ENCODE measurements around the gene APLNR. TPM values are rescaled to one million over a fixed set of nuclear protein-coding genes. Genes with fewer than 3 reads are reported as not detected.
A peak's percentile ranks its signal among the peaks of the same experiment; 100 is the strongest.

Gene APLNR
- total RNA-seq, 2 donors from 2014 or later: 3.5 to 3.6 TPM

GRCh38 chr11:57255618-57256017 lies 18.6 kb upstream of the APLNR start:
- DNase-seq (no peak), ATAC-seq (no peak)
- intact Hi-C loops (cut with DNase I, micrococcal nuclease): loop anchor here in 1 of 2 donors (10.0 kb wide), 1 partner anchor 411 kb away; no protein-coding TSS in a partner anchor

GRCh38 chr11:57254631-57255030 lies 17.6 kb upstream of the APLNR start:
- ATAC-seq (no peak), DNase-seq (no peak)
- intact Hi-C loops (cut with DNase I, micrococcal nuclease): loop anchor here (5.0 to 10.0 kb wide), 2 partner anchors 122 to 410 kb away; no protein-coding TSS in a partner anchor

GRCh38 chr11:57251491-57252104 lies 14.5 kb upstream of the APLNR start:
- DNase-seq: no peak

GRCh38 chr11:57251037-57251436 lies 14.0 kb upstream of the APLNR start:
- intact Hi-C loops (cut with DNase I, micrococcal nuclease): loop anchor here (5.0 to 10.0 kb wide), 2 partner anchors 119 to 406 kb away; no protein-coding TSS in a partner anchor
- no peak for ATAC-seq
- no peak for DNase-seq

More at GRCh38 chr11:57251491-57252104, 14.5 kb upstream of the APLNR start:
- intact Hi-C loops (cut with DNase I, micrococcal nuclease): loop anchor here (5.0 to 10.0 kb wide), 2 partner anchors 119 to 407 kb away; no protein-coding TSS in a partner anchor
- no peak for ATAC-seq

- ATAC-seq: peak; percentile 87
Observed at GRCh38 chr11:57249384-57250319, 12.6 kb upstream of the APLNR start.

GRCh38 chr11:57248780-57249383 lies 11.8 kb upstream of the APLNR start:
- peak; percentile 54 to 67 for DNase-seq
- intact Hi-C loops (cut with DNase I, micrococcal nuclease): loop anchor here in 1 of 2 donors (2.0 to 5.0 kb wide), 2 partner anchors 132 to 408 kb away; no protein-coding TSS in a partner anchor
- ATAC-seq: peak; percentile 91

More at GRCh38 chr11:57249384-57250319, 12.6 kb upstream of the APLNR start:
- intact Hi-C loops (cut with DNase I, micrococcal nuclease): loop anchor here (2.0 to 10.0 kb wide), 4 partner anchors 117 to 409 kb away; no protein-coding TSS in a partner anchor
- peak; percentile 40 to 82 for DNase-seq

- intact Hi-C loops (cut with DNase I, micrococcal nuclease): loop anchor here in 1 of 2 donors (5.0 kb wide), 1 partner anchor 128 kb away; no protein-coding TSS in a partner anchor
- ATAC-seq (no peak), DNase-seq (no peak)
Observed at GRCh38 chr11:57244911-57245310, 7.9 kb upstream of the APLNR start.

- no peak for ATAC-seq
Observed at GRCh38 chr11:57241353-57241972, 4.4 kb upstream of the APLNR start.

GRCh38 chr11:57240757-57241156 lies 3.7 kb upstream of the APLNR start:
- intact Hi-C loops (cut with DNase I, micrococcal nuclease): no loop called here
- ATAC-seq: no peak

More at GRCh38 chr11:57241353-57241972, 4.4 kb upstream of the APLNR start:
- DNase-seq: no peak
- intact Hi-C loops (cut with DNase I, micrococcal nuclease): no loop called here

GRCh38 chr11:57240007-57240406 lies 3.0 kb upstream of the APLNR start:
- intact Hi-C loops (cut with DNase I, micrococcal nuclease): no loop called here
- ATAC-seq: peak; percentile 61
- no peak for DNase-seq

More at GRCh38 chr11:57240757-57241156, 3.7 kb upstream of the APLNR start:
- DNase-seq: no peak

GRCh38 chr11:57239348-57239747 lies 2.3 kb upstream of the APLNR start:
- ATAC-seq (no peak), DNase-seq (no peak)
- intact Hi-C loops (cut with DNase I, micrococcal nuclease): no loop called here

GRCh38 chr11:57235761-57236703 lies 1.0 kb downstream of the APLNR start:
- ATAC-seq: no peak
- intact Hi-C loops (cut with DNase I, micrococcal nuclease): no loop called here
- no peak for DNase-seq

GRCh38 chr11:57233702-57234101 lies 3.3 kb downstream of the APLNR start:
- DNase-seq (no peak), ATAC-seq (no peak)
- intact Hi-C loops (cut with DNase I, micrococcal nuclease): no loop called here

- DNase-seq (no peak), ATAC-seq (no peak)
- intact Hi-C loops (cut with DNase I, micrococcal nuclease): no loop called here
Observed at GRCh38 chr11:57231539-57232253, 5.4 kb downstream of the APLNR start.

GRCh38 chr11:57230791-57231538 lies 6.1 kb downstream of the APLNR start:
- intact Hi-C loops (cut with DNase I, micrococcal nuclease): no loop called here
- ATAC-seq (no peak), DNase-seq (no peak)

GRCh38 chr11:57230316-57230715 lies 6.7 kb downstream of the APLNR start:
- intact Hi-C loops (cut with DNase I, micrococcal nuclease): no loop called here
- DNase-seq: no peak
- no peak for ATAC-seq
